Testis (tissue), 3 donors: Measurements from ENCODE around the gene HSD17B2. TPM values are rescaled to one million over a fixed set of nuclear protein-coding genes. Genes with fewer than 3 reads are reported as not detected.

Experiments
- DNase-seq: peaks from one replicate; pipeline ENCODE4 v3.0.0-alpha.2; 2019
- H3K27ac ChIP-seq, 2 donors: fragments of 200-600 bp; sonication (generic); one replicate each; pipeline ENCODE4 v1.5.1; 2019
- H3K27me3 ChIP-seq: fragments of 200-600 bp; sonication (generic); one replicate; pipeline ENCODE4 v1.5.1; 2019
- H3K36me3 ChIP-seq: fragments of 200-600 bp; sonication (generic); one replicate; pipeline ENCODE4 v1.5.1; 2017; ENCODE audit warnings: low read depth; ENCODE audit errors: missing control alignments
- H3K4me1 ChIP-seq: fragments of 200-600 bp; sonication (generic); one replicate; pipeline ENCODE4 v1.5.1; 2019
- H3K4me3 ChIP-seq, 2 donors: fragments of 200-600 bp; sonication (generic); one replicate each; pipeline ENCODE4 v1.5.1; 2017 to 2019
- H3K9me3 ChIP-seq: fragments of 200-600 bp; sonication (generic); one replicate; pipeline ENCODE4 v1.5.1; 2017
- CTCF ChIP-seq, 3 experiments: fragments of 450-650 bp in 2 of 3; fragments of 200-600 bp in 1 of 3; sonication (generic) in 1 of 3; IDR thresholded peaks; one replicate each; pipeline ENCODE4 v1.5.1; 2016 to 2019; ENCODE audit warnings: antibody characterized with exemption in 3 of 3, mild to moderate bottlenecking in 2 of 3, moderate library complexity in 1 of 3
- POLR2A ChIP-seq: fragments of 450-650 bp; IDR thresholded peaks from one replicate; pipeline ENCODE4 v1.6.1; 2017; ENCODE audit warnings: antibody characterized with exemption, mild to moderate bottlenecking, moderate library complexity
- WGBS, 2 donors: methylation state at CpG; one replicate each; pipeline ENCODE4 v1.1.5; 2018; 5-methylcytosine and 5-hydroxymethylcytosine counted together
- intact Hi-C: fragments of 100-400 bp; cut with DNase I; formaldehyde crosslinking; loops from one replicate; pipeline ENCODE4 v1.15.1; 2023; ENCODE audit warnings: low total_unique reads
- polyA plus RNA-seq: library from polyadenylated mRNA; stranded (reverse); fragments of 350-450 nt; fragmentation: Illumina TruSeq; extraction: RNeasy Lipid Tissue Mini Kit (QIAGEN cat#74804); gene quantifications from one replicate; pipeline ENCODE4 v1.2.3, GENCODE V29; 2014; ENCODE audit warnings: low read depth, low replicate concordance; ENCODE audit not compliant: insufficient read depth
- total RNA-seq, 2 donors: library from RNA; depleted of rRNA; stranded (reverse); fragments of >200 nt; gene quantifications; one replicate each; pipeline ENCODE4 v1.2.3, GENCODE V29; 2016

The HSD17B2 gene
- total and polyA plus RNA-seq, 3 donors from 2014 or later: 0.71 TPM; not detected in 2

- no peaks in the 10 kb centered on the region for H3K4me1 ChIP-seq
- H3K36me3 ChIP-seq: no peaks in the 10 kb centered on the region
- 57 to 72% methylated on average over 8 of the region's 8 CpGs for WGBS, 2 donors
- DNase-seq: no peak
- TF ChIP-seq POLR2A (no peak), CTCF (IDR thresholded peaks at IDR 0.05) (no peak)
- no peak overlapping the region for H3K27ac ChIP-seq
- H3K27me3 ChIP-seq: no peaks in the 10 kb centered on the region
- H3K4me3 ChIP-seq: peak overlapping the region in 1 of 2 donors; percentile 64
- no peaks in the 10 kb centered on the region for H3K9me3 ChIP-seq
- intact Hi-C loops: no loop called here
Observed at GRCh38 chr16:82010649-82011048, 24.4 kb upstream of the HSD17B2 start.

GRCh38 chr16:82011199-82011641 is 23.8 kb upstream of the HSD17B2 start, which contains the start of gene SDR42E1:
Gene SDR42E1 (minus strand): TSS chr16:82011470. CDS start chr16:82000858, 10,612 bp downstream.
- TF ChIP-seq CTCF (IDR thresholded peaks at IDR 0.05) (no peak), POLR2A (no peak)
- H3K4me3 ChIP-seq: peak within 1 kb of the TSS; percentile 56 to 64
- intact Hi-C loops: no loop called here
- H3K4me1 ChIP-seq: no peaks in the 10 kb centered on the region
- no peaks in the 10 kb centered on the region for H3K36me3 ChIP-seq
- H3K9me3 ChIP-seq: no peaks in the 10 kb centered on the region
- DNase-seq: peak; percentile 73
- no peak within 1 kb of the TSS for H3K27ac ChIP-seq
- H3K27me3 ChIP-seq: no peaks in the 10 kb centered on the region
- WGBS, 2 donors: 12 to 18% methylated on average over 19 to 26 of the region's 32 CpGs

GRCh38 chr16:82013139-82013538 is 21.9 kb upstream of the HSD17B2 start:
- H3K27ac ChIP-seq: no peak overlapping the region
- intact Hi-C loops: no loop called here
- H3K4me3 ChIP-seq: no peak overlapping the region
- WGBS, 2 donors: 81 to 84% methylated on average over 2 of the region's 2 CpGs
- TF ChIP-seq POLR2A: no peak
- no peak for TF ChIP-seq CTCF (IDR thresholded peaks at IDR 0.05)
- H3K9me3 ChIP-seq: no peaks in the 10 kb centered on the region
- no peaks in the 10 kb centered on the region for H3K4me1 ChIP-seq
- H3K27me3 ChIP-seq: no peaks in the 10 kb centered on the region
- DNase-seq: no peak
- no peaks in the 10 kb centered on the region for H3K36me3 ChIP-seq

- Histone ChIP-seq H3K4me1 (no peaks in the 10 kb centered on the region), H3K9me3 (no peaks in the 10 kb centered on the region), H3K27me3 (no peaks in the 10 kb centered on the region), H3K27ac (no peak overlapping the region), H3K4me3 (no peak overlapping the region), H3K36me3 (no peaks in the 10 kb centered on the region)
- WGBS, 2 donors: 25 to 38% methylated on average over 7 of the region's 7 CpGs
- TF ChIP-seq POLR2A: no peak
- peak in 1 of 3 experiments; percentile 23 for TF ChIP-seq CTCF (IDR thresholded peaks at IDR 0.05)
- no peak for DNase-seq
- intact Hi-C loops: no loop called here
Observed at GRCh38 chr16:82016263-82016662, 18.8 kb upstream of the HSD17B2 start.

GRCh38 chr16:82016964-82017363 is 18.1 kb upstream of the HSD17B2 start:
- H3K4me3 ChIP-seq: no peak overlapping the region
- DNase-seq: no peak
- intact Hi-C loops: no loop called here
- H3K9me3 ChIP-seq: no peaks in the 10 kb centered on the region
- 68 to 71% methylated on average over 2 of the region's 2 CpGs for WGBS, 2 donors
- TF ChIP-seq CTCF (IDR thresholded peaks at IDR 0.05) (no peak), POLR2A (no peak)
- H3K27ac ChIP-seq: no peak overlapping the region
- no peaks in the 10 kb centered on the region for H3K36me3 ChIP-seq
- no peaks in the 10 kb centered on the region for H3K27me3 ChIP-seq
- H3K4me1 ChIP-seq: no peaks in the 10 kb centered on the region
